NCI-H526 treated with DMSO at 0.1 percent for 48 hours (cell line): ENCODE data around the gene PEX6.
A peak's percentile ranks its signal among the peaks of the same experiment; 100 is the strongest.

ENCODE experiments used
- DNase-seq: peaks from one replicate; lab custom pipeline; 2025; lab: John Stamatoyannopoulos, UW

The PEX6 gene

DNA sequence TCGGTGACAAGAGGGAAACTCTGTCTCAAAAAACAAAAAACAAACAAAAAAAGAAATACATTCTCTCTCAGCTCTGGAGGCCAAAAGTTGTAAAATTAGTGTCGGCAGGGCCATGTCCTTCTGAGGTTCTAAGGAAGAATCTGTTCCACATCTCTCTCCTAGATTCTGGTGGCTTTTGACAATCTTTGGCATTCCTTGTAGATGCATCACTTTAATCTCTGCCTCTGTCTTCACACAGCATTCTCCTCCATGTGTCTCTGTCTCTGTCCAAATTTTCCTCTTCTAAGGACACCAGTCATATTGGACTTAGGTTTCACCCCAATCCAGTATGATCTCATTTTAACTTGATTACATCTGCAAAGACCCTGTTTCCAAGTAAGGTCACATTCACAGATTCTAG is 14.5 kb upstream of the PEX6 start:
- no peak for DNase-seq

DNA sequence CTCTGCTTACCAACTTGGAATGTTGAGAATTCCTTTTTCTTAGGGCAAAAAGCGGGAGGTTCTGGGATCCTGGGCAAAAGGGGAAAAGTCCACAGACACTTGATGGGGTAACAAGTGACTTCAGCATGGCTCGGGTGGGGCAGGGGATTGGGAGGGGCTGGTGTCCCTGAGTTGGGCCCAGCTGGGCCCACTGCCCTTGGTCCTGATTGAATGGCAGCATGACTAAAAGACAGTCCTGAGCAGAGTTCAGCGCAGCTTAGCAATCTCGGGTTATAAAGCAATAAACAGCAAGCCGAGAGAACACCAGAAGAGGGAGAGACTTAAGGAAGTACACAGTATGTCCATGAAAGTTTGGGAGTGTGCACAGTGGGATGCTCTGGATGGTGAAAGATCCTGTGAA is 10.9 kb upstream of the PEX6 start:
- DNase-seq, result no peak

DNA sequence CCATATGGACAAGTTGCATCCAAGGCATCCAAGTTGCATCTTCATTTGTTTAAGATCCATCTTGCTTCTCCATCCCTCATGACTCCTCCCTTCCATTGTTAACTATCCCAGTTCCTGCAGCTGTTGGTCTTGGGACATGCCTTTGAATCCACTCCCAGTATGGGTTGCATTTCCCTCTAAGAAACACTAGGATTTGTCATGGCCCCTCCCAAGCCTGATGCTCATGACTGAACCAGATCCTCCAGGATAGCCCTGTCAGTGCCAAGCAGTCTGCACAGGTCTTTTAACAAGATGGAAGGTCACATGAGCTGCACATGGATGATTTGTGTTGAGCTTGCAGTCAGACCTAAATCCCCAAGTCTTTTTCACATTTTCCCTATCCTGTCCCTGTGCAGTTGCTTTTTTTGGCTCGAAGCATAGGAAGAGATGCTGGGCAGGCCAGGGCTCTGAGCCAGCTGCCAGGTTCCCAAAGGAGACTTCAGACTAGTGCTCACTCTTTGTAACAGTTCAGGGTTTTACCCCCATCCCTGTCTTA is 9.6 kb upstream of the PEX6 start:
- no peak for DNase-seq

DNA sequence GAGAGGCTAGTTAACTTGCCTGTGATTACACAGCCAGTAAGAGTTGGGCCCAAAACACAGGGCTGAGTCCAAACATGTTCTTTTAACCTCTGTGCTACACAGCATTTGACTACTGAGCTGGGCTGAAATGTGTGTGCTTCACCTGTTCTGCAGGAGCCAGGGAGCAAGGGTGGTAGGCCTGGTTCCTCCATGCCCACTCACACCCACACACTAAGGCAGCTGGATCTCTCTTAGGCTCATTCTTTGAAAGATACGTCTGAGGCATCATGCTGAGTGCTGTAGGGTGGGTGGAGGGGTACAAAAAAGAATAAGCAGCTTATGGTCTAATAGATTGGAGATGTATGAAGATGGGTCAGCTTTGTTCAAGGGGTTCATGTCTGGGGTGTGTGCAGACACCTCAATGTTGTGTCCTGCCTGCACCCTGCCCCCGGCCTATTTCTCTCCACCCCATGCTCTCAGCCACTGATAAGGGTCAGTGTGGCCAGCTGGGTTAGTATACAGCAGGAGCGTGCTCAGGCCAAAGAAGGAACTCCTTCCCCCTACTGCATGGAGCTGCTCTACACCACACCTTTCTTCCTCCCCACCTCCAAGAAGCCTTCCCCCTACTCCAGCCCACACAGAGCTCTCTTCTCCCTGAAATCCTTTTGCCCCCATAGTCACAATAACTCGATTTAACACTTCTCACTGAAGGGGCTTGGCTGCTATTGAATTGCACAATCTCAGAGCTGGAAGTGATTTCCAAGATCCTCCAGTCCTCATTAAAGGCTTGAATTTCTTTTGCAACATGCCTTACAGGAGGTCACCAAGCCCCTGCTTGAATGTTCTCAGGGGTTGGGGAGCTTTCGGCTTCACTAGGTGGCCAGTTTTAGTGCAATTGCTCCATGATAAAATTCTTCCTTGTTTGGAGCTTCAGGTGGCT is 8.8 kb upstream of the PEX6 start:
- no peak for DNase-seq

DNA sequence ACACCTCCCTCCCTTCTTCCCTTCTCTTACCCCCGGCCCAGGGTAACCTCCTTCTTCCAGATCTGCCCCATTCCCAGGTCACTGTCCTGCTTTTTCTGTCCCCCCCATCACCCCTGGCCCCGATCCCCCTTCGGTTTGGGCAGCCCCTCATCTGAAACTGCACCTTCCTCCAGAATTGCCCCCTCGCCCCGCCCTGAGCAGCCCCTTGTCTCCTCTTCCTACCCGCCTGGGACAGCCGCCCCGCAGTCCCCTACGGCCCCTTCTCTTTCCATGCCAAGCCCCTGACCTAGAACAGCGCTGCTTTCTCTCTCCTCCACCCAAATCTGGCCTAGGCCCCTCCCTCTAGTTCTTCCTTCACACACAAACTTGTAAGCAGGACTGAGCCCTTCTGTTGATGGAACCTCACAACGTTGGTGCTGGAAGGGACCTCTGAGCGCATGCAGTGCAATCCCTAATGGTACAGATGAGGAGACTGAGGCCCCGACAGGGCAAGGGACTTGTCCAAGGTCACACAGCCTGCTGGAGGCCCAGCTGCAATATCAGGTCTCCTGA is 6.0 kb upstream of the PEX6 start:
- DNase-seq, result no peak

DNA sequence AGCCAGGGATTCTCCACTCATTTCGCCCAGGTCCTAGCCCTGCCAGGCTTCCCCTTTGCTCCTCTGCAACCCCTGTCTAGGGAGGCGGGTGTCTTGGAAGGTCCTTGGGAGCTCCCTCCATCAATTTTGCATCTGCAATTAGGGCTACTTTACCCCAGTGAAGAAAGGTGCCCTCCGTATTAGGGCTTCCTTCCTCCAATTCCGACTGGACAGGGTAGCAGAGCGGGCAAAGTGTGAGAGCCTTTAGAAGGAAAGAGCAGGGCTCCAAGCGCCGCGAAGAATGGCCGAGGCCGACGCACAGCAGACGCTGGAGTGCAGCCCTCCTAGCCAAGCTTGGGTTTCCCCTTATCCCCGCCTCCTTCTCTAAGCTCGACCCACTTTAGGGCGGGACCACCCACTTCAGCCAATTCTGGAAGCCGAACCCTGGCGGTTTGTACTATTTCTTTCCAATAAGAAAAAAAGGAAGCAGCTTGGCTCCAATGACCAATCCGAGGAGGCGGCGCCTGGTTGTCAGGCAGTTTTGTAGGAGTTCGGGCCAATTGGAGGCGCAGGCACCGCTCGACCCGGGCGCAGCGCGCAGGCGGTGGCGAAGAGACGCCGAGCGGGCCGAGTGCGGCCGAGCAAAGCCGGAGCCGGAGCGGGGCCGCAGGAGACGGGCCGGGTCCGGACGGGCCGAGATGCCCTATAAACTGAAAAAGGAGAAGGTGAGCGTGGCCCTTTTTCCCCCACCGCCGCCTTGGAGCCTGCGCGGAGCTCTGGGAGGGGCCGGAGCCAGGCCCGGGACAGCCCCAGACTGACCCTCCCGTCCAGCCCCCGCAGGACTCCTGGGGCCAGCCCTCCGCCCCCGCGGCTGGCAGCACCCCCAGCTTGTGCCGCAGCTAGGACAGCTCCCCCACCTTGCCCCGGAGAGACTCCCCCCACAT is 5.3 kb upstream of the PEX6 start, which contains the start of gene PPP2R5D:
Gene PPP2R5D (plus strand): TSS at position 570 of the 923 bp plus-strand sequence. CDS start 108 bp downstream, at position 678.
- DNase-seq, result peak; percentile 99

DNA sequence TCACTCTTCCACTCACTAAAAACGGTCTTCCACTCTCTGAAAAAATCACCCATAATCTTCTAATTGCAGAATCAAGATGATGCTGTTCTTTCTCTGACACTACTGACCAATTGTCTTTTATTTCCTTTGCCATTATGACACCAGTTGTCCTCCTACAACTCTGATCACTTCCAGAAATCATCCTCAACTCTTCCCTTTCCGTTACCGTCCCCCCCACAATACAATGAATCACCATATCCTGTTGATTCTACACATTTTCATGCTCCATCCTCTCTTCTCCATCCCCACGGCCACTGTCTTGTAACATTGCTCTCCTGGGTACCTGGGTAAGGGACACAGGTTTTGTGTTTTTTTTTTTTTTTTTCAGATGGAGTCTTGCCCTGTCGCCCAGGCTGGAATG is 2.9 kb upstream of the PEX6 start:
- no peak for DNase-seq

DNA sequence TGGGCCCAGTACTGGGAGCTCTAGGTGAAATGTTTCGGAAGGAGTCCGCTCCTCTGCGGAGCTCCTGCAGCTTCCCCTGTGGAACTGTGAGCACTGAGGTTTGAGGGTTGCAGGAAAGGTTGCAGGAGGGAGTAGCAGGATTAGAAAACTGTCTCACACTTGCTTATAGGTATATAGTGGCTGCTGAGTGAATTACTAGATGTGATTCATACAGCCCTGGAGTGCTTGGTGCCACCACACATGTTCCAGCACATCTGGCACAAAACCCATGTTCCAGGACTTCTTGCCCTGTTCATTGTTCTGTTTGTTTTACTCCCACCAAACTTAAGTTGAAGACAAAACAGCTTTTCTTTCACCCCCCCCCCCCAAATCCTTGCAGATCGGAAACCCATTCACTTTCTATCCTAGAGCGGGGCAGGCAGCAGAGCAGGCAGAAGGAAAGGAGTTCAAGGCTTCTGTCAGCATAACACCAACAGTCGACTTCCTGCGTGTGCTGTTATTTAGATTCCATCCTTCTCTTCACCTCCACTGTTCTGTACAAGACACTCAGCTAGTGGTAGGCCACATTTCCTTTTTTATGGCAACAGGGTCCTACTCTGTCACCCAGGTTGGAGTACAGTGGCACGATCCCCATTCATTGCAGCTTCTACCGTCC is 669 bp upstream of the PEX6 start:
- DNase-seq, result no peak

DNA sequence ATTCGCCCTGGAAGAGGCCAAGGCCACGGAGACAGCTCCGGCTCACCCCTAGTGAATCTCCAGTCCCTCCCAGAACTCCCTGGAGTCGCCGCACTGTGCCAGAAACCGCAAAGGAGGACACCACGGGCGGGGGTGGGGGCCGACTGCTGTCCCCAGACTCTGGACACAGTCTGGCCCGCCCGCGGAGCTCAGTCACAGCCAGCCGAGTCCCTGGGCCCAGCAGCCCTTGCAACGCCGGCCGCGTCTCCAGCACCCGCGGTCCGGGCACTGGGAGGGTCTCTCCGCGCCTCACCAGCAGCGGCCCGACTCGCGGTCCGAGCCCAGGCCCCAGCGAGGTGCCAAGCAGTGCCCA is 518 bp downstream of the PEX6 start:
- no peak for DNase-seq

DNA sequence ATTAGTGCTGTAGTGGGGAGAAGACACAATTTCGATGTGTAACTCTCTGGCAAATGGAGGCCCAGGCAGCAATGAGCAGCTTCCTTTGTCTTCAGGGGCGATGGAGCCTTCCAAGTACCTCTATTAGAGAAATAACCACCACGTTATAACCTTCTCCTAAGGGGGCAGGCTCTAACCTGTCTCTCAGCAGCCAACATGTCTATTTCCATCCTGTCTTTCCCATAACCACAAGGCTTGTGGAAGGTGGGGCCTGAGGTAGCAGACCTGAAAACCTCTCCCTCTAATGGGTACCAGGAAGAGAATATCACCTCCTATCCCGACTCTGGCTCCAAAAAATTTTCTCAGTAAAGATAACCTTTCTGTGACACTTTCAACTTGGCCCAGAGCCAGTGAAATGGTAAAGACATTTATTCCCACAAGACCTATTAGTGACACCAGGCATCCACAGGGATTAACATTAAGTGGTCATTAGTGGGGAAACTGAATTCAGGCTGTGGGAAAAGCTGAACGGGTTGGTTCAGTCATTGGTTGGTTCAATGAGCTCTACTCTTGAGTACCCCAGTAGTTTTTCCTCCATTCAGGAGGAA is 4.0 kb downstream of the PEX6 start:
- no peak for DNase-seq

DNA sequence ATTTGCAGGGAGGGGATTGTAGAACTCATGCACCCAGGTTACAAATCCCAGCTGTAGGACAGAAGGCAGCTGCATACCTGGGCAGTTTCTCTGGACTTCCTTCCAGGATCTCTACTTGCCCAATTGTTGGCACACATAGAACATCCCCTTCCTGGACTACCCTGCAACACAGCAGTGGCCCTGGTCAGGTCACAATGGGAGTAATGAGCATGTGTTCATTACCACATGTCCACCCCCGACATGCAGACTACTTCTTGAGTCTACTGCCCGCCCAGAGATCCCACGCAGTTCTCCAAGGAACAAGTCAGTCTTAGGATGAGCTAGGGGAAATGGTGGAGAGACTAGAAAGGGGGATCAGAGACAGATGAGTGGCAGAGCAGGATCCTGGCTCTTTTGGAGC is 5.1 kb downstream of the PEX6 start:
- no peak for DNase-seq

DNA sequence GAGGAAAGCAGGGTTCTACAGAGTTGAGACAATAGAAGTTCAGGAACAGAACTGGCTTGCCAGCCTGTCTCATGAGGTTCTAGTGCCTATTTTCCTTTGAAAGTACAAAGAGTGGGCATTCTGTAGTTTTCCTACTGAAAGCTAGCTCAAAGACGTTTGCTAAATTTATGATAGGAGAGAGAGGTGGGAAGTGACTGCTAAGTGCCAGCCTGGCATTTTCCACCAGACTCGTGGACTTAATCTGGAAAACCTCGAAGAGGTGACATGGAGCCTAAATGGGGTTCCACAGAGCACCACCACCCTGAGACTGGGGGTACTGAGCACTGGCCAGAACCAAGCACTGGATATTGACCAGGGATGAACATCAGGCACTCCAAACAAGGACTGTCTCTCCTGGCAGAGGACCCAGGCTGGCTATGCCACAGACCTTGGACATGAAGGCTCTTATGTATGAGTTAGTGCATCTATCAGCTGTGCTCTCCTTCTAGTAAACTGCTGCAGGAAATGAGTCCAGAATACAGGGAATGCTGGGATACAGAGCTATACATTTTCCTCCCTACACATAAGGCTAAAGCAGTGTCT is 7.1 kb downstream of the PEX6 start:
- DNase-seq, result no peak

DNA sequence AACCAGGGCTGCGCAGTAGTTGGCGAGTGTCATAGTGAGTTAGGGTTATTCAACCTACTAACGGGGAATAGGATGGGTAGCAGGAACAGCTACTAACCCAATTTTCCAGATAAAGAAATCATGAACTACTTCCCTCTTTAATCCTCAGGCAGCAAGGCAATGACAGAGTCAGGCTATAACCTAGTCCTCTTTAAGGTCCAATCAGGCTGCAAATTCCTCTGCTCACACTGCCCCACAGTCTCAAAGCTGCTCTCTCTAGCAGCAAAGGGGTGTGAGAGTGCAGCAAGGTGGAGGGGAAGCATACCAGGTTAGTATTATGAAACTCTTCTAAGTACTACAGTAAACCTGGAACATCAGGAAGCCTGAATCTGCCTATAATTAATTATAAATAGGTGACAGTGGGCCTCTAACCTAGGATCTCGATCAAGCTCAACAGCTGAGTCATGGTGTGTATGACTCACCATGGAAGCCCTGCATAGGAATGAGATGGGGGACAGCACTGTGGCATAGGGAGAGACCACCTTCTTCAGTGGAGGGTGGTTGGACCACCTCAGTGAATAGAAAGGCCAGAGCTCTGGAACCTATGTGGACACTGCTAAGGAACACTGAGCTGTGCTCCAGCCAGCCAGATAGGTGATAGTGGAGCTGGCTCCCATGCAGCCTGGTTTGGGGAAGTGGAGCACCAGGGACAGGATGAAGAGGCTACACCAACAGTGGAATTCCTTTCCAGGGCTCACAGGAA is 7.9 kb downstream of the PEX6 start:
- DNase-seq, result no peak

DNA sequence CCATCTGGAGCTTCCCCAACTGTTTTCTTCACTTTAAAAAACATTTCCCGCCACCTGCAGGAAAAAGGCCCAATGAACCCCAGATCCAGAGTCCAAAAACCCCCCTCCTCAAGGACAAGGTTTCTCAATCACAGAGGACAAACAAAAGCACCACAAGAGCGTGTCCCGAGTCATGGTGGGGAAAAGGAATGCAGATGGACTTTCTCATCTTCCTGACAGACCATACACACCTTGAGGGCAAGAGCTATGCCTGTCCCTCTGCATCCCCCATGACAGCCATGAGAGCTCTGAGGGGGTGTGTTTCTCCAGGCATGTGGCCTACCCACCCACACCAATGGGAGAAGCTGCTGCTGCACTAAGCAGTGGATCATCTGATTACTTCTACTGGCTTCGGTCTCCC is 9.0 kb downstream of the PEX6 start:
- no peak for DNase-seq

DNA sequence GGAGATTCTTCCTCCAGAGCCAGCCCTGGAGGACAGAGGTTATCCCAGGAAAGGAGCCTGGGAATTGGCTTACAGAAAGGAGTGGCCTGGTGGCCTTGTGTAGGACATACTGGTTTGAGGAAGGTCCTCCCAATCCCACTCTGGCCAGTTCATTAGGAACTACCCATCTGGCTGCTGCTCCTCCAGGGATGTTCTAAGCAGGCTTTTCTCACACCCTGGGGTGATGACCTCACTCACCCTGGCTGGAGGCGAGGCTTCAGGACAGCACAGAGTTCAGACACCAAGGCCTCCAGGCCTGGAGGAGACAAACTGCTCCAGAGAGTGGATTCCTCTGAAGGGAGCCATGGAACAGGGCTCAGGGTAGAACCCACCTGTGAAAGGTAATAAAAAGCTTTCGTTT is 9.6 kb downstream of the PEX6 start:
- DNase-seq, result no peak

DNA sequence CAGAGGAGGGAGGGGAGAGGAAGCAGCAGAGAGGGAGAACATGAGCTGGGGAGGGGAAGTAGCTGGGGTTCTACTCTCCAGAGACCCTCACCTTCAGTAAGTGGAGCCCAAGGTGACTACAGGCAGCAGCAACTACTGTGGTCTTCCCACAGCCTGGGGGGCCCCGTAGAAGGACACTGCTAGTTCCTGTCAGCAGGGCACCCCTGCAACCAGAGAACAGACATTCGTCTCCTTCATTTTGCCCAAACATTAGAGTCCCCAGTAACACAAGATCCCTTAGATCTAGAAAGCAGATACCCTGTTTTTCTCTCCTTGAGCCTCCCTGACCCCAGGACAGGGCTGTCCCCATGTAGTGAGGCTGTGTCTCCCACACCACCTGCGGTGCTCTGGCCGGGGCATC is 10.2 kb downstream of the PEX6 start:
- DNase-seq, result no peak

DNA sequence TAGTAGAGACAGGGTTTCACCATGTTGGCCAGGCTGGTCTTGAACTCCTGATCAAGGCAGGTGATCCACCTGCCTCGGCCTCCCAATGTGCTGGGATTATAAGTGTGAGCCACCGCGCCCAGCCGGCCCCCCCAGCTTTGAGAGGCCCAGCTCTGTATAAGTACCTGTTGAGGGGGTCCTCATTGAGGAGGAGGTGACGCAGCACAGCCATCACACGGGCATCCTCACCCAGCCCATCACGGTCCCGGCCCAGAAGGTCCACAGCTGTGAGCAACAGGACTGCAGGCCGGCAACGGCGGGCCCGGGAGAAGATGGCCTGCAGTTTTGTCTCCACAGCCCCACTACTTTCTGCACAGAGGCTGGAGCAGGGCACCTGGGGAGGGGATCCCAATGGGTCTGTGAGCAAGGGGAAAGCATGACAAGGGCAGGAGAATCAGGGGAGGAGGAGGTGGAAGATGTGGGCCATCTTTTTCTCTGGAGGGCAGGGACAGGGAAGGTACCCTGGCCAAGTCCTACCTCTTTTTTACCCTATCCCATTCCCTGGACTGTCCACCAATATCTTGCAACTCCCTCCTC is 10.8 kb downstream of the PEX6 start:
- no peak for DNase-seq

DNA sequence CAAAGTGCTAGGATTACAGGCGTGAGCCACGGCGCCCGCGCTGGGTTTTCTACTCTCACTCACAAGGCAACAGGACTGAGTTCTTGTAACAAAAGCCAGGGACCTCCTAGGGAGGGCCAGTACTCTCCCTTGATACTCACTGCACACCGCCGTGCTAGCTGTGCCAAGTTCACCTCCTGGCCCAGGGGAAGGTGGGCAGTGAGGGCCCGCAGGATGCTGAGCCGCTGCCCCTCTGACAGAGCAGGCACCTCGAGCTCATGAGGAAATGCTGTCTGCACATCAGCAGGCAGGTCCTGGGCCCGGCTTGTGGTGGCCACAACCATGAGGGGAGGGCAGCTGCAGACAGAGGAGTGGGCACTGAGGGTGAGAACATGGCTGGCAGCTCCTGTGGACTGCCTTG is 11.8 kb downstream of the PEX6 start:
- no peak for DNase-seq

DNA sequence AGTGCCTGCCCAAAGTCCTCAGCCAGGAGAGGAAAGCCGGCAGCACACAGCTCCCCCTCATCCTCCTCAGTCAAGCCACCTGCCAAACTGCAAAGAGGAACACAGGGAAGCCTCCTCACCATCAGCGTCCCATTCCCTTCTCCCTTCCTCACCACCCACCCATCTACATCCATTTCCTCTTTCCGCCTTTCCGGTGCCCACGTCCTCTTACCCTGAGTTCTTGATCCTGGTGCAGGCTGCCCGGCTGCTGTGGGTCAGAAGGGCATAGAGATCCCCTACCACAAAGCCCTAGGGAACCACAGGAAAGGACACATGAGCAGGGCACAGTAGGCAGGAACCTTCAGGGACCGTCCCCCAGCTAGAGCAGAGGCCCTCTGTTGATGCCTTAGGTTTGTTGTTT is 12.4 kb downstream of the PEX6 start:
- no peak for DNase-seq
